Kidney tubule cell (primary cell): ENCODE results near the gene LMX1A.

Source experiments
- DNase-seq: peaks from one replicate; pipeline ENCODE4 v3.0.0-alpha.2; 2018; ENCODE audit warnings: low spot score

Gene LMX1A

DNA sequence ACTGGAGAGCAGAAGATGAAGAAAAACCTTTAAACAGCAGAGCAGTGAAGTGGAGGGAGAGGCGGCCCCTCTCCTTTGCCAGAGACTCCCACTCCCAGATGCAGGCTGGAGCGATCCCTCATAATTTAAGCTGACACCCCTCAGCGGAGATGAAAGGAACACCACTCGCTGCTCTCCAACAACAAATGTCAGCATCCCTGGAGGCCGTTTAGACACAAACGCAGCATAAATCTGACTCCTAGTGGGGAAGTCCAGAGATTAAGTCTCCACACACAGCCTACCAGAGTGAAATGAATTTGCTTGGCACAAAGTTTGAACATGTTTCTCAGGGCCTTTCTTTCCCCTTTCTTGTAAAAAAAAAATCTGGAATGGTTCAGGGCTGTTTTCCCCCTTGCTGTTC, 137.8 kb downstream of the LMX1A start:
- no peak for DNase-seq

- no peak for DNase-seq
Observed at GRCh38 chr1:165217958-165218357, 138.6 kb downstream of the LMX1A start.

DNA sequence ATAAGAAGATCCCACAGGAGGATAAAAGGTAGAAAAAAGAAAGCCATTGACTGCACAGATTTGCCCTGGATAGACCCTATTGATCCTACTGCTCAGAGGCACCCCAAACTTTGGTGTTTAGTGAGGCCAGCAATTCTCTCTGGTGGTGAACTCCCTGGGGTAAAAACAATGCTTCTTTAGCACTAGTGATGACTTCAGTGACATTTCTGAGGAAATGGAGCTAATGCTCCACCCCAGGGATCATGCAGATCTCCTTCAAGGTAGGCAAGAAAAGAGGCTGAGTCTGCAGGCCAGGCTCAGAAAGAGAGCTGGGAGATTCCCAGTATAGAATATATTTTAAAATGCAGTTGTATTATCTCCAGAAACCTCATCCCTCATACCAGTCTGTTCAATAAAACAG, 140.3 kb downstream of the LMX1A start:
- no peak for DNase-seq

DNA sequence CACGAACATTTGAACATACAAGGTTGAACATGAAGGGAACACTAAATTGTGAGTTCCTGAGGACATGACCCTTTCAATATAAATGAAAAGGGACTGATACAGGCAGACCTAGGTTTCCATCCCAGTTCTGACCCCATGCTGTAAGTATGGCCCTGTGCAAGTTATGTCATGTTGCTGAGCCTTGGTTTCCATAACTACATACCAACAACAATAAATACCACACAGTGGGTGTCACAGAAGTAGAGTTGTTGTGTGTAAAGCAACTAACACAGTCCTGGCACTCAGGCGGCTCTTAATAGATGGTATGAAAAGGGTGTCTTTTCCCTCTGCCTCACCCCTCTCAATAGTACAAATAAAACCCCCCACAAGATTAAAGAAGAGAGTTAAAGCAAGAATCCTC, 140.8 kb downstream of the LMX1A start:
- DNase-seq, result no peak

DNA sequence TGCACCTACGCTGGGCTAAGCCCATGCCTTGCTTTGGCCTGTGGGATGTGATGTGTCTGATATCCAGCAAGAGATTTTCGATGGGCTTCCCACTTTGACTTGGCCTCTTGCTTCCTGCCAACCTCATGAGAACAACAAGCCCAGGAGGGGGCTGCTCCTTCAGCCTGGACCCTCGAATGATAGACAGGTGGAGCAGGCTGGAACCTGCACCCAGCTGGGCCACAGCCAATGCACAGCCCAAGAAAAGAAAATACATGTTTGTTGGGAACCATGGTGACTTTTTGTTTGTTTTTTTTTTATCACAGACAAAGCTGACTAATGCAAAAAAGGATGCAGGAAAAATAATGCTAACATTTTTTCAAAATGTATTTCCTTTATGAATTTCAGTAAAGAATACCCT, 144.3 kb downstream of the LMX1A start:
- DNase-seq, result no peak

GRCh38 chr1:165207853-165208515, 148.5 kb downstream of the LMX1A start:
- DNase-seq, result no peak

- DNase-seq, result no peak
Observed at GRCh38 chr1:165205145-165205544, 151.4 kb downstream of the LMX1A start.

DNA sequence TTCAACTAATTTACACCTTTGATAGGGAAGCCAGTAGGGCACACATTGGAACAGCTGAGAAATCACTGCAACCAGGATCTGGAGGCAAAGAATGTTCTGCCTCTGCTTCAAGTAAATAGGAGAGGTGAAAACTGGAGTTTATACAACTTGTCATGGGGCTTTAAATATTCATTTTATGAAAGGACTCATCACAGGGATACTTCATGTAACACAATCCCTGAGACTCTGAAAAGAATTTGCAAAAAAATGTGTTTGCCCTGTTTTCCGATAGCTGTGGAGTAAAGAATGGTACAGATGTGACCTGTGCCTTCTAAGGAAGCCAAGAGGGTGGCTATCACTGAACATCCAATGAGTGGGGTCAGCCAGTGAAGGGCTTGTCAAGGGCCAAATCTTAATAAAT, 152.0 kb downstream of the LMX1A start:
- no peak for DNase-seq

- DNase-seq, result no peak
Observed at GRCh38 chr1:165191087-165191486, 165.4 kb downstream of the LMX1A start.

DNA sequence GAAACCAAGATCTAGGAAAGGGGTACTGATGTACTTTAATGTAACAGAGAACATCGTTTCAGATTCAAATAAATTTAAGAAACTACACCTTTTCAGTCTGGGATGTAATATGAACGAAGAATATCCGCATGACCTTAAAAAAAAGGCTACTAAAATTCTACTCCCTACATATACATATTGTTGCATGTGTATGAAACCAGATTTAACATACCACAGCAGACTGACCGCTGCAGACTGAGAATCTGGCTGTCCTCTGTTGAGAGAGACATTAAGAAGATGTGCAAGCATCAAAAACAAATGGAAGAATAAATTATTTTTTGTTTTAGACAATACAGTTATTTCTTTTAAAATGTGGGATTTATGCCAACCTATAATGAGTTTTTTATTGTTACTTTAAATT, 166.6 kb downstream of the LMX1A start:
- no peak for DNase-seq

GRCh38 chr1:165189011-165189410, 167.5 kb downstream of the LMX1A start:
- DNase-seq, result no peak

DNA sequence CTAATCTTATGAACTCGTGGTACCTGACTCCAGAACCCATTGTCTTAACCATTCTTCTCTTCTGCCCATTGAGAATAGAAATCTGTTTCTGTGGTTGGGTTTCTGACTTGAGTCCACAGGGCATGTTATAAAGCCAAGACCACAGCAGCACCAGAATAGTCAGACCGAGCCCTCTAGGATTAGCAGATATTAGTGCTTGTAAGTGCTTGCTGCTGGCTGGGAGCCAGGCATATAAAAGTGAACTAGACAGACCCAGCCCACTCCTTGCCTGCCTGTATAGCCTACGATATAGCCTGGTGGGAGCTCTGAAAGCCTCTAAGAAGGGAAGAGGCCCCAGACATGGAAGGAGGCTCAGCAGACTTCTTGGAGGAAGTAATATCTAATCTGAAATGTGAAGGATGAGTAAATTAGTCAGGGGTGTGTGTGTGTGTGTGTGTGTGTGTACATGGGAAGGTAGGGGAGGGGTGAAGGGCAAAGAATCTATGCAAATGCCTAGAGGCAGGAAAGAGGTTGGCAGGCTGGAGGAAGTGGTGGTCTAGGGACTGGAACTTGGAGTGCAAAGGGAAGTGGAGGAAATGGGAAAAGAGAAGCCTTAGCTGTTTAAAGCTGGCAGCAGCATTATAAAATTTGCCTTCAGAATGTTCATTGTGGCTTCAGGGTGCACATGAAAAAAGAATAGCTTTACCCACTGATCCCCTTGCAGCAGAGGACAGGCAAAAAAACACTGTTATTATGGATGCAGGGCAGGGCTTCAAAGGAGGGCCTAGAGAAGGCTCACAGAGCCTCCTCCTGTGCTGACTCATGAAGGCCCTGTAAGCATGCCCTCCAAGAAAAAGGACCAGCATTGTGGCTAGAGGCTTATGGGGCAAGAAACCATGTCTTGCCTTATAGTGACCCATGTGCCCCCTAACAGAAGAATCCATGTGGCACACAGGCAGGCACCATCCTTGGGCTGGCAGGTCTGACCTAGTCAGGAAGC, 169.2 kb downstream of the LMX1A start:
- DNase-seq, result no peak

DNA sequence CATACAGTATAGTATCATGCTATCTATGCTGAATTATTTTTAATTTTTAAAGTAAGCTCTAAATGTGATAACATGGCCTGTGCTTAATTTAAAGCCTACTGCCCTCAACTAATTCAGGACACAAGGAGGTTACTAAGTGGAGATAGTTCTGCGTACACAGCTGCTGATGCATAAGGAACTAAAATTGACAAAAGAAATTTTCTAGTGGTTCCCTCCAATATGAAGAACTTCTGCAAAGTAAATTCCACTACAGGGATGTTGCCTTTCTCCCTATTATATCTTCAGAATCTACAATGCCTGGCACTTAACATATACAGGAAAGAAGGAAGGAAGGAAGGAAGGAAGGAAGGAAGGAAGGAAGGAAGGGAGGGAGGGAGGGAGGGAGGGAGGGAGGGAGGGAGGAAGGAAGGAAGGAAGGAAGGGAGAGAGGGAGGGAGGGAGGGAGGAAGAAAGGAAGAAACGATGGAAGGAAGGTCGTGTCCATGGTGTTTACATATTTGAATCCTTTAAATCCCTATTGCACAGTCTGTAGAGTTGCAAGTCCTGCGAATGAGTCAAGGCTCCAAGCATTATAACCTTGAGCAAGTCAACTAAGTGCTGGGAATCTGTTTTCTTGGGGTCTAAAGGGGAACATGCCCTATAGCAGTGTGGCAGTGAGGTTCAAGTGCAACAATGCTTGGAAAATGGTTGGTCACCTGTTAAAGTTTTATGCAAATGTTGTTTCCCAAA, 171.2 kb downstream of the LMX1A start:
- DNase-seq, result no peak

GRCh38 chr1:165182975-165183374, 173.5 kb downstream of the LMX1A start:
- no peak for DNase-seq

- no peak for DNase-seq
Observed at GRCh38 chr1:165179306-165179705, 177.2 kb downstream of the LMX1A start.

DNA sequence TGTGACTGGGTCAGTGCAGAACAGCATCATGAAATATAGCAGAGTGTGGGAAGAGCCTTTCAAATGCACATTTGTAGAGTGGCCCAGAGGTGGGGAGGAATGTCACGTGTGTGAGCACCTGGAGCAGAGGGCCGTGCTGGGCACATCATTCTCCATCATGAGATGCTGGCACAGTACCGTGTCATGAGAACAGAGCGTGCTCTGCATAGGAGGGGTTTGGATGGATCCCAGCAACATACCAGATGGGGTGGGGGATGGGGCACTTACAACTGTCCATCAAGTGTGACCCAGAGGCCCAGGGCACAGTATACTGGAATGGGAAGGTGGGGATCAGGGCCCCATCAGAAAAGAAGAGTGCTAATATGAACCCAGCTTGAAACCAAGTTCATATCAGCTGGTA, 182.0 kb downstream of the LMX1A start:
- DNase-seq, result no peak

GRCh38 chr1:165173818-165174217, 182.7 kb downstream of the LMX1A start:
- no peak for DNase-seq

GRCh38 chr1:165173409-165173808, 183.1 kb downstream of the LMX1A start:
- DNase-seq, result no peak

DNA sequence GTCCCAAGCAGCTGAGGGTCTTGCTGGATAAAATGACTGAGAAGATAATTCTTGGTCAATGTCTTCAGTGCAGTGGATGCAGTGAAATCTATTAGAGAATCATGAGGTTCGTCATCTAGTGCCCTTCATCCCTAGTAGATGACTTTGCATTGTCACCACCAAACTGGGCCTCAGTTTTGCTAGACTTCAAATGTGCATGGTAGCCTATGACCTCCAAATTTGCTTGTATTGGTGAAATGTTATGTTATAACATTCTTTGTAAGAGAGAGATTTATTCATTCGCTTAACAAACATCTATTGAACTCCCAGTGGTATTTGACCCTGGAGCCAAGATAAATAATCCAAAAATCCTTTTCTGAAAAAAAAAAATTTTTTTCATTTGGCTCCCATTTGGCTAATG, 183.8 kb downstream of the LMX1A start:
- no peak for DNase-seq

DNA sequence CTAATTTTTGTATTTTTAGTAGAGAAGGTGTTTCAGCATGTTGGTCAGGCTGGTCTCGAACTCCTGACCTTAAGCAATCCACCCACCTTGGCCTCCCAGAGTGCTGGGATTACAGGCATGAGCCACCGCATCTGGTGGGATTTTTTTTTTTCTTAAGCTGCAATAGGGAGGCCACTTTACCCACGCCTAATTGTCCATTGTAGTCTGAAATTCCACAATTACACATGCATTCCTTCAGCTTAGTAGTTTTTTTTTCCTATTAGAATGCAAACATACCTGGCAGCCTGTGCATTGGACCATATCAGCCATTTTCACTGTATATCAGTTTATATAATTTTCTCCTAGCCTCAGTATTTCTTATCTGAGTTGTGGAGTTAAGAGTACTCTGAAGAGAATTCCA, 186.8 kb downstream of the LMX1A start:
- DNase-seq, result peak; percentile 31

DNA sequence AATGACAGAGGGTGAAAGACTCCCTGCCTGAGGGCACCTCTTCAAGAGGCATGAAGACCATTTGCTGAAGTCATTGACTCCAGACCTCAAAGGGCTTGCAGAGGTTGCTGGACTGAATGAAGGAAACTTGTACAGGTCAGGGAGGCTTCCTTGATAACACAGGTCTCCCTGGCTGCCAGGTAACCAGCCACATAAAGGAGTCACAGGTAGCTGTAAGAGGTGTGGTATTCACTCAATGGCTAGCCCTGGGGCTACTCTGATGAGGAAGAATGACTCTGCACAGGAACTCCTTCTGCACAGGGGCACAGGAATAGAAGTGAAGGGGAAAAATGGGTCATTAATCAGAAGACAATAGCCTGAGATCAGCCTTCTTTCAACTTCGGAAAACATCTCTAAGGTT, 187.5 kb downstream of the LMX1A start:
- DNase-seq, result peak; percentile 79

- DNase-seq, result no peak
Observed at GRCh38 chr1:165168467-165168866, 188.0 kb downstream of the LMX1A start.
